ENCODE measurements around the gene ARHGAP18. TPM values are rescaled to one million over a fixed set of nuclear protein-coding genes. Genes with fewer than 3 reads are reported as not detected.
A peak's percentile ranks its signal among the peaks of the same experiment; 100 is the strongest.

ARHGAP18 gene
- total and polyA plus RNA-seq, 3 experiments from 2014 or later, result 5.8 to 7.2 (median 6.5) TPM

- H3K27ac ChIP-seq (ENCODE audit: low read depth, low read length), result no peak overlapping the region
- DNase-seq, result no peak
- H3K9me3 ChIP-seq (ENCODE audit: low read length), result no peaks in the 10 kb centered on the region
- Mint-ChIP-seq H3K9me3 (no peaks in the 10 kb centered on the region), H3K36me3 (peaks cover 0 to 5% (median 4%) of the 10 kb centered on the region in 3 donors), H3K27me3 (no peaks in the 10 kb centered on the region), H3K27ac (no peak overlapping the region), H3K4me1 (peaks cover 0 to 5% (median 0%) of the 10 kb centered on the region in 3 donors), H3K4me3 (no peak overlapping the region)
- ChIA-PET POLR2A (no interaction called here), CTCF (no interaction called here)
- no peaks in the 10 kb centered on the region for H3K4me1 ChIP-seq (ENCODE audit: insufficient read depth, low read length)
- H3K27me3 ChIP-seq (ENCODE audit: insufficient read depth, low read length, poor library complexity, severe bottlenecking), result no peaks in the 10 kb centered on the region
- H3K36me3 ChIP-seq (ENCODE audit: insufficient read depth, low read length), result no peaks in the 10 kb centered on the region
- no peak overlapping the region for H3K4me3 ChIP-seq (ENCODE audit: low read length)
Observed at GRCh38 chr6:129645106-129645829, 64.7 kb downstream of the ARHGAP18 start.

- Histone ChIP-seq H3K4me3 (ENCODE audit: low read length) (no peak overlapping the region), H3K4me1 (ENCODE audit: insufficient read depth, low read length) (no peaks in the 10 kb centered on the region), H3K36me3 (ENCODE audit: insufficient read depth, low read length) (no peaks in the 10 kb centered on the region), H3K27me3 (ENCODE audit: insufficient read depth, low read length, poor library complexity, severe bottlenecking) (no peaks in the 10 kb centered on the region), H3K9me3 (ENCODE audit: low read length) (no peaks in the 10 kb centered on the region), H3K27ac (ENCODE audit: low read depth, low read length) (no peak overlapping the region)
- H3K4me3 Mint-ChIP-seq, result no peak overlapping the region
- H3K27ac Mint-ChIP-seq, result no peak overlapping the region
- ChIA-PET CTCF (interaction anchor here (1.4 kb wide), 1 partner anchor 9 kb away, joined by 5 read pairs; no protein-coding TSS in a partner anchor), POLR2A (no interaction called here)
- no peaks in the 10 kb centered on the region for H3K9me3 Mint-ChIP-seq
- peaks cover 0 to 5% (median 0%) of the 10 kb centered on the region in 3 donors for H3K4me1 Mint-ChIP-seq
- DNase-seq, result no peak
- H3K36me3 Mint-ChIP-seq, result peaks cover 0 to 5% (median 4%) of the 10 kb centered on the region in 3 donors
- no peaks in the 10 kb centered on the region for H3K27me3 Mint-ChIP-seq
Observed at GRCh38 chr6:129644567-129645015, 65.4 kb downstream of the ARHGAP18 start.

GRCh38 chr6:129643968-129644367, 66.0 kb downstream of the ARHGAP18 start:
- no peak for DNase-seq
- H3K4me1 Mint-ChIP-seq, result peaks cover 0 to 4% (median 0%) of the 10 kb centered on the region in 3 donors
- H3K36me3 ChIP-seq (ENCODE audit: insufficient read depth, low read length), result no peaks in the 10 kb centered on the region
- ChIA-PET POLR2A (no interaction called here), CTCF (interaction anchor here (1.4 kb wide), 1 partner anchor 10 kb away, joined by 5 read pairs; no protein-coding TSS in a partner anchor)
- no peaks in the 10 kb centered on the region for H3K9me3 ChIP-seq (ENCODE audit: low read length)
- H3K27me3 ChIP-seq (ENCODE audit: insufficient read depth, low read length, poor library complexity, severe bottlenecking), result no peaks in the 10 kb centered on the region
- no peak overlapping the region for H3K4me3 Mint-ChIP-seq
- no peaks in the 10 kb centered on the region for H3K4me1 ChIP-seq (ENCODE audit: insufficient read depth, low read length)
- H3K4me3 ChIP-seq (ENCODE audit: low read length), result no peak overlapping the region
- H3K9me3 Mint-ChIP-seq, result no peaks in the 10 kb centered on the region
- H3K27me3 Mint-ChIP-seq, result no peaks in the 10 kb centered on the region
- no peak overlapping the region for H3K27ac ChIP-seq (ENCODE audit: low read depth, low read length)
- peaks cover 0 to 6% (median 4%) of the 10 kb centered on the region in 3 donors for H3K36me3 Mint-ChIP-seq
- H3K27ac Mint-ChIP-seq, result no peak overlapping the region

- Mint-ChIP-seq H3K36me3 (peaks cover 0 to 10% (median 7%) of the 10 kb centered on the region in 3 donors), H3K4me1 (no peaks in the 10 kb centered on the region), H3K27me3 (no peaks in the 10 kb centered on the region), H3K4me3 (no peak overlapping the region), H3K27ac (no peak overlapping the region), H3K9me3 (no peaks in the 10 kb centered on the region)
- no peak overlapping the region for H3K4me3 ChIP-seq (ENCODE audit: low read length)
- H3K27ac ChIP-seq (ENCODE audit: low read depth, low read length), result no peak overlapping the region
- no peaks in the 10 kb centered on the region for H3K36me3 ChIP-seq (ENCODE audit: insufficient read depth, low read length)
- H3K9me3 ChIP-seq (ENCODE audit: low read length), result no peaks in the 10 kb centered on the region
- DNase-seq, result no peak
- ChIA-PET POLR2A (no interaction called here), CTCF (interaction anchor here (1.4 to 2.7 kb wide), 2 partner anchors 11 to 45 kb away, joined by 5 to 8 read pairs; no protein-coding TSS in a partner anchor)
- no peaks in the 10 kb centered on the region for H3K4me1 ChIP-seq (ENCODE audit: insufficient read depth, low read length)
- H3K27me3 ChIP-seq (ENCODE audit: insufficient read depth, low read length, poor library complexity, severe bottlenecking), result no peaks in the 10 kb centered on the region
Observed at GRCh38 chr6:129643176-129643575, 66.8 kb downstream of the ARHGAP18 start.

- Histone ChIP-seq H3K36me3 (ENCODE audit: insufficient read depth, low read length) (no peaks in the 10 kb centered on the region), H3K4me1 (ENCODE audit: insufficient read depth, low read length) (no peaks in the 10 kb centered on the region), H3K4me3 (ENCODE audit: low read length) (no peak overlapping the region), H3K27me3 (ENCODE audit: insufficient read depth, low read length, poor library complexity, severe bottlenecking) (no peaks in the 10 kb centered on the region), H3K9me3 (ENCODE audit: low read length) (no peaks in the 10 kb centered on the region), H3K27ac (ENCODE audit: low read depth, low read length) (no peak overlapping the region)
- POLR2A ChIA-PET, result no interaction called here
- Mint-ChIP-seq H3K27ac (no peak overlapping the region), H3K9me3 (no peaks in the 10 kb centered on the region), H3K27me3 (no peaks in the 10 kb centered on the region), H3K4me1 (no peaks in the 10 kb centered on the region), H3K4me3 (no peak overlapping the region), H3K36me3 (peaks cover 0 to 18% (median 13%) of the 10 kb centered on the region in 3 donors)
- CTCF ChIA-PET, result interaction anchor here (2.7 kb wide), 1 partner anchor 44 kb away, joined by 8 read pairs; no protein-coding TSS in a partner anchor
- no peak for DNase-seq
Observed at GRCh38 chr6:129642322-129642721, 67.7 kb downstream of the ARHGAP18 start.

- Histone ChIP-seq H3K9me3 (ENCODE audit: low read length) (no peaks in the 10 kb centered on the region), H3K36me3 (ENCODE audit: insufficient read depth, low read length) (no peaks in the 10 kb centered on the region), H3K4me1 (ENCODE audit: insufficient read depth, low read length) (no peaks in the 10 kb centered on the region), H3K27me3 (ENCODE audit: insufficient read depth, low read length, poor library complexity, severe bottlenecking) (no peaks in the 10 kb centered on the region), H3K27ac (ENCODE audit: low read depth, low read length) (no peak overlapping the region), H3K4me3 (ENCODE audit: low read length) (no peak overlapping the region)
- no peak for DNase-seq
- H3K27me3 Mint-ChIP-seq, result no peaks in the 10 kb centered on the region
- H3K36me3 Mint-ChIP-seq, result peaks cover 0 to 24% (median 16%) of the 10 kb centered on the region in 3 donors
- H3K9me3 Mint-ChIP-seq, result no peaks in the 10 kb centered on the region
- ChIA-PET POLR2A (no interaction called here), CTCF (interaction anchor here (2.7 kb wide), 1 partner anchor 43 kb away, joined by 8 read pairs; no protein-coding TSS in a partner anchor)
- no peaks in the 10 kb centered on the region for H3K4me1 Mint-ChIP-seq
- H3K4me3 Mint-ChIP-seq, result no peak overlapping the region
- H3K27ac Mint-ChIP-seq, result no peak overlapping the region
Observed at GRCh38 chr6:129641344-129641743, 68.6 kb downstream of the ARHGAP18 start.

GRCh38 chr6:129638686-129639085, 71.3 kb downstream of the ARHGAP18 start:
- H3K27me3 Mint-ChIP-seq, result no peaks in the 10 kb centered on the region
- Histone ChIP-seq H3K27ac (ENCODE audit: low read depth, low read length) (no peak overlapping the region), H3K4me1 (ENCODE audit: insufficient read depth, low read length) (no peaks in the 10 kb centered on the region), H3K9me3 (ENCODE audit: low read length) (no peaks in the 10 kb centered on the region), H3K36me3 (ENCODE audit: insufficient read depth, low read length) (no peaks in the 10 kb centered on the region), H3K27me3 (ENCODE audit: insufficient read depth, low read length, poor library complexity, severe bottlenecking) (no peaks in the 10 kb centered on the region), H3K4me3 (ENCODE audit: low read length) (no peak overlapping the region)
- CTCF ChIA-PET, result interaction anchor here (0.9 kb wide), 1 partner anchor 23 kb away, joined by 4 read pairs; no protein-coding TSS in a partner anchor
- POLR2A ChIA-PET, result no interaction called here
- no peaks in the 10 kb centered on the region for H3K4me1 Mint-ChIP-seq
- no peak overlapping the region for H3K27ac Mint-ChIP-seq
- H3K36me3 Mint-ChIP-seq, result peaks cover 0 to 35% (median 24%) of the 10 kb centered on the region in 3 donors
- DNase-seq, result no peak
- no peak overlapping the region for H3K4me3 Mint-ChIP-seq
- H3K9me3 Mint-ChIP-seq, result no peaks in the 10 kb centered on the region

GRCh38 chr6:129638055-129638684, 71.8 kb downstream of the ARHGAP18 start:
- no peaks in the 10 kb centered on the region for H3K9me3 ChIP-seq (ENCODE audit: low read length)
- H3K27ac ChIP-seq (ENCODE audit: low read depth, low read length), result no peak overlapping the region
- ChIA-PET POLR2A (no interaction called here), CTCF (interaction anchor here (0.9 to 1.6 kb wide), 2 partner anchors 11 to 23 kb away, joined by 3 to 4 read pairs; no protein-coding TSS in a partner anchor)
- H3K36me3 Mint-ChIP-seq, result peaks cover 0 to 35% (median 28%) of the 10 kb centered on the region in 3 donors
- H3K4me3 Mint-ChIP-seq, result no peak overlapping the region
- H3K4me1 ChIP-seq (ENCODE audit: insufficient read depth, low read length), result no peaks in the 10 kb centered on the region
- no peak overlapping the region for H3K4me3 ChIP-seq (ENCODE audit: low read length)
- no peaks in the 10 kb centered on the region for H3K27me3 ChIP-seq (ENCODE audit: insufficient read depth, low read length, poor library complexity, severe bottlenecking)
- peak overlapping the region in 1 of 8 donors; percentile 17 for H3K27ac Mint-ChIP-seq
- no peak for DNase-seq
- H3K4me1 Mint-ChIP-seq, result no peaks in the 10 kb centered on the region
- H3K27me3 Mint-ChIP-seq, result no peaks in the 10 kb centered on the region
- no peaks in the 10 kb centered on the region for H3K36me3 ChIP-seq (ENCODE audit: insufficient read depth, low read length)
- no peaks in the 10 kb centered on the region for H3K9me3 Mint-ChIP-seq

Data from CD8-positive, alpha-beta memory T cell (primary cell).